Endometrial microvascular endothelial cells (primary cell): Measurements from ENCODE around the gene PHKB. TPM values are rescaled to one million over a fixed set of nuclear protein-coding genes. Genes with fewer than 3 reads are reported as not detected.
"Not testable (repeated sequence)": the region's sequence is repeated elsewhere in the genome, so short reads cannot be mapped to it uniquely, and the experiment has no call there.

Experiments used
- in situ Hi-C: cut with HindIII; loops from 2 replicates; pipeline ENCODE4 v1.10.0; 2017; ENCODE audit warnings: low sequenced_read_pairs, low pct_unique_long_range_greater_than_20kb; ENCODE audit errors: inconsistent ontology term
- total RNA-seq: library from RNA; depleted of rRNA; stranded (reverse); fragments of >200 nt; gene quantifications from one replicate; pipeline ENCODE4 v1.2.3, GENCODE V29; 2015; ENCODE audit errors: inconsistent ontology term

The PHKB gene
- total RNA-seq, 1 donor from 2014 or later = 42.7 TPM

GRCh38 chr16:47467501-47467900 lies 6.4 kb downstream of the PHKB start:
- in situ Hi-C loops = no loop called here

- in situ Hi-C loops = not testable (repeated sequence)
These were observed 7.0 kb downstream of the PHKB start for GRCh38 chr16:47468070-47468689.

GRCh38 chr16:47469227-47469626 lies 8.1 kb downstream of the PHKB start:
- in situ Hi-C loops = no loop called here

GRCh38 chr16:47470211-47470610 lies 9.1 kb downstream of the PHKB start:
- in situ Hi-C loops = no loop called here

GRCh38 chr16:47470810-47471209 lies 9.7 kb downstream of the PHKB start:
- in situ Hi-C loops = no loop called here

GRCh38 chr16:47473004-47473403 lies 11.9 kb downstream of the PHKB start:
- in situ Hi-C loops = not testable (repeated sequence)

GRCh38 chr16:47473792-47474191 lies 12.7 kb downstream of the PHKB start:
- in situ Hi-C loops = no loop called here

GRCh38 chr16:47475786-47476185 lies 14.7 kb downstream of the PHKB start:
- in situ Hi-C loops = no loop called here

- in situ Hi-C loops = no loop called here
These were observed 15.7 kb downstream of the PHKB start for GRCh38 chr16:47476654-47477345.

- in situ Hi-C loops = no loop called here
These were observed 16.5 kb downstream of the PHKB start for GRCh38 chr16:47477679-47478078.

GRCh38 chr16:47480410-47480809 lies 19.3 kb downstream of the PHKB start:
- in situ Hi-C loops = no loop called here

- in situ Hi-C loops = no loop called here
These were observed 20.7 kb downstream of the PHKB start for GRCh38 chr16:47481698-47482374.

GRCh38 chr16:47483616-47484015 lies 22.5 kb downstream of the PHKB start:
- in situ Hi-C loops = no loop called here

- in situ Hi-C loops = no loop called here
These were observed 25.7 kb downstream of the PHKB start for GRCh38 chr16:47486856-47487255.

GRCh38 chr16:47488051-47488450 lies 26.9 kb downstream of the PHKB start:
- in situ Hi-C loops = no loop called here

- in situ Hi-C loops = no loop called here
These were observed 29.3 kb downstream of the PHKB start for GRCh38 chr16:47490471-47490870.

GRCh38 chr16:47492036-47492427 lies 30.9 kb downstream of the PHKB start:
- in situ Hi-C loops = no loop called here

GRCh38 chr16:47492428-47493377 lies 31.6 kb downstream of the PHKB start:
- in situ Hi-C loops = no loop called here
